Naive thymus-derived CD4-positive, alpha-beta T cell (primary cell): ENCODE data around the gene PTPRK. TPM values are rescaled to one million over a fixed set of nuclear protein-coding genes. Genes with fewer than 3 reads are reported as not detected.

Source experiments
- ATAC-seq: fragments of 150-1000 bp; cut with Tn5 transposase; 2 replicates; pipeline ENCODE4 v1.10.0; 2021; ENCODE audit warnings: mild to moderate bottlenecking, moderate library complexity
- CTCF ChIA-PET: fragments of 350-600 bp; sonication (Branson Sonifier 250); formaldehyde crosslinking; loops from one replicate; lab custom pipeline; 2021; ENCODE audit warnings: antibody characterized with exemption; lab: Charles Lee
- POLR2A ChIA-PET: fragments of 350-600 bp; sonication (Branson Sonifier 250); formaldehyde crosslinking; loops from one replicate; lab custom pipeline; 2021; ENCODE audit warnings: antibody characterized with exemption, inconsistent platforms; lab: Charles Lee
- DNase-seq, 9 donors: peaks; one replicate each; pipeline versions ENCODE4 v3.0.0 to v3.0.0-alpha.2; 2020 to 2022; ENCODE audit warnings: mixed read lengths in 1 of 9
- H3K27ac ChIP-seq: one replicate; pipeline ENCODE4 v1.7.0; 2013; ENCODE audit warnings: mild to moderate bottlenecking, low read depth, low read length, moderate library complexity
- H3K27me3 ChIP-seq, 2 donors: one replicate each; pipeline ENCODE4 v1.7.0; 2013; ENCODE audit warnings: low read length in 2 of 2, mild to moderate bottlenecking in 2 of 2, moderate library complexity in 2 of 2; ENCODE audit not compliant: control insufficient read depth in 2 of 2, insufficient read depth in 2 of 2
- H3K36me3 ChIP-seq, 3 experiments: 1 replicate in 2 of 3; 2 replicates in 1 of 3; pipeline ENCODE4 v1.7.0; 2013; ENCODE audit warnings: low read length in 3 of 3, mild to moderate bottlenecking in 3 of 3, moderate library complexity in 1 of 3; ENCODE audit not compliant: insufficient read depth in 3 of 3, control insufficient read depth in 2 of 3
- H3K4me1 ChIP-seq, 2 donors: one replicate each; pipeline ENCODE4 v1.7.0; 2013; ENCODE audit warnings: low read length in 2 of 2, mild to moderate bottlenecking in 2 of 2, moderate library complexity in 1 of 2; ENCODE audit not compliant: control insufficient read depth in 2 of 2, insufficient read depth in 2 of 2
- H3K4me3 ChIP-seq: 2 replicates; pipeline ENCODE4 v1.7.0; 2013; ENCODE audit warnings: mild to moderate bottlenecking, low read length
- H3K9me3 ChIP-seq, 3 experiments: 1 replicate in 2 of 3; 2 replicates in 1 of 3; pipeline ENCODE4 v1.7.0; 2013; ENCODE audit warnings: low read length in 3 of 3; ENCODE audit not compliant: control insufficient read depth in 2 of 3
- H3K27ac Mint-ChIP-seq, 9 donors: one replicate each; pipeline ENCODE4 v1.8.0; 2020 to 2022; ENCODE audit warnings: mixed read lengths in 9 of 9, mild to moderate bottlenecking in 8 of 9, moderate library complexity in 5 of 9, inconsistent platforms in 2 of 9
- H3K27me3 Mint-ChIP-seq, 5 donors: one replicate each; pipeline ENCODE4 v1.8.0; 2021 to 2022; ENCODE audit warnings: mixed read lengths in 5 of 5, mild to moderate bottlenecking in 1 of 5
- H3K36me3 Mint-ChIP-seq, 5 donors: one replicate each; pipeline ENCODE4 v1.8.0; 2020 to 2022; ENCODE audit warnings: mixed read lengths in 5 of 5, mild to moderate bottlenecking in 3 of 5, inconsistent platforms in 1 of 5
- H3K4me1 Mint-ChIP-seq, 7 donors: one replicate each; pipeline ENCODE4 v1.8.0; 2020 to 2022; ENCODE audit warnings: mixed read lengths in 7 of 7, mild to moderate bottlenecking in 3 of 7, inconsistent platforms in 1 of 7
- H3K4me3 Mint-ChIP-seq, 10 donors: one replicate each; pipeline ENCODE4 v1.8.0; 2020 to 2022; ENCODE audit warnings: mild to moderate bottlenecking in 10 of 10, mixed read lengths in 10 of 10, moderate library complexity in 6 of 10, inconsistent platforms in 2 of 10
- H3K9me3 Mint-ChIP-seq, 11 donors: one replicate each; pipeline ENCODE4 v1.8.0; 2020 to 2022; ENCODE audit warnings: mixed read lengths in 11 of 11, mild to moderate bottlenecking in 4 of 11, inconsistent platforms in 1 of 11, moderate library complexity in 1 of 11
- intact Hi-C, 2 donors: fragments of 100-400 bp; cut with micrococcal nuclease; formaldehyde crosslinking; loops; one replicate each; pipeline ENCODE4 v1.15.1; 2023
- polyA plus RNA-seq, 2 donors: library from polyadenylated mRNA; unstranded; fragments of 300-500 nt; fragmentation: Illumina TruSeq; gene quantifications; one replicate each; pipeline ENCODE4 v1.2.3, GENCODE V29; 2021
- total RNA-seq, 6 experiments: library from RNA in 5 of 6; stranded (reverse) in 5 of 6; gene quantifications; 1 replicate in 5 of 6; 2 replicates in 1 of 6; pipeline ENCODE4 v1.2.3 and lab custom pipeline; 2021 to 2026

Gene PTPRK
- total and polyA plus RNA-seq, 7 experiments from 2014 or later: 1.3 to 6.5 (median 2.3) TPM

DNA sequence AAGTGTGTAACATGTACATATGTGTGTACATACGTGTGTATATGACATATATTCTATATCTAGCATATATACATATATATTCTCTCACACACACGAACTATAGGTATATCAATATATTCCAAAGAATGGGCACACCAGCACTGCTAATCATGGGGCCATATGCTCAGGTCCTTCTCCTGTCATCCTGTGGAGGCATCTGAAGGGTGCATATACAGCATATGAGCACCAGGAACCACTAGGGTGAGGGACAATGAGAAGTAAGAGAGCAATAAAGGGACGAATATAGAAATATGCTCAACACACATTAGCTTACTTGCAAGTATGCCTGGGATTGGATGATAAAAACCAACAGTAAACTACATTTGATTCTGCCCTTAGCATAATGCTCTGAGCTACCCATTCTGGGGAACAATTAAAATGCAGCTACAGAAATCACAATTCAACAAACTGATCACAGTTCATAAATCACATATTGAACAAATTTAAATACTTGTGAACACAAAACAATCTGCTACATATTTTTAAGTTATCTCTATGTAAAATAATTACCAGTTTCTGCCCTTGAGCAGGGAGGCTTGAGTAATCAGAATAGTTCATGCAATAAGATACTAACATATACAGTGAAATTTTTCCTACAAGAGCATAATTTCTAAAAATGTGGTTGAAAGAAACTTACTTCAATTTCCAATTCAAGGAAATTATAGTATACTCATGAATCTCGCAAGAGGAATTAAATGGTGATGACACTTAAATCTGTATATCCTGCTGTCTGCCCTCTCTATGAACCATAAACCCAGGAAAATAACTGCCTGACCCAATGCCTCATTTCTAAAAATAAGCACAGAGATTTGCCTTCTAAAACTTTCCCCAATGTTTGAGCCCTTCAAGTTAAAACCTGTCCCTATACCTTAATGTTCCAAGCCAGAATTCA lies 347.4 kb downstream of the PTPRK start:
- no peaks in the 10 kb centered on the region for H3K27me3 ChIP-seq
- H3K4me1 ChIP-seq: no peaks in the 10 kb centered on the region
- intact Hi-C loops: no loop called here
- no peak overlapping the region for H3K27ac Mint-ChIP-seq
- H3K27me3 Mint-ChIP-seq: peaks cover 0 to 6% (median 0%) of the 10 kb centered on the region in 5 donors
- H3K9me3 ChIP-seq: no peaks in the 10 kb centered on the region
- no peak overlapping the region for H3K4me3 ChIP-seq
- H3K4me3 Mint-ChIP-seq: no peak overlapping the region
- POLR2A ChIA-PET: no interaction called here
- peaks cover 0 to 14% (median 3%) of the 10 kb centered on the region in 7 donors for H3K4me1 Mint-ChIP-seq
- peaks cover 0 to 1% (median 0%) of the 10 kb centered on the region in 11 donors for H3K9me3 Mint-ChIP-seq
- CTCF ChIA-PET: no interaction called here
- ATAC-seq (no peak), DNase-seq (no peak)
- no peaks in the 10 kb centered on the region for H3K36me3 Mint-ChIP-seq
- no peaks in the 10 kb centered on the region for H3K36me3 ChIP-seq
- H3K27ac ChIP-seq: no peak overlapping the region

GRCh38 chr6:128172081-128172480 lies 348.3 kb downstream of the PTPRK start:
- Mint-ChIP-seq H3K36me3 (no peaks in the 10 kb centered on the region), H3K4me1 (peaks cover 0 to 14% (median 5%) of the 10 kb centered on the region in 7 donors), H3K27me3 (peaks cover 0 to 6% (median 0%) of the 10 kb centered on the region in 5 donors), H3K27ac (no peak overlapping the region), H3K9me3 (peaks cover 0 to 1% (median 0%) of the 10 kb centered on the region in 11 donors), H3K4me3 (no peak overlapping the region)
- DNase-seq (no peak), ATAC-seq (no peak)
- POLR2A ChIA-PET: no interaction called here
- CTCF ChIA-PET: no interaction called here
- H3K27ac ChIP-seq: no peak overlapping the region
- H3K9me3 ChIP-seq: no peaks in the 10 kb centered on the region
- intact Hi-C loops: no loop called here
- no peaks in the 10 kb centered on the region for H3K27me3 ChIP-seq
- H3K4me3 ChIP-seq: no peak overlapping the region
- H3K36me3 ChIP-seq: no peaks in the 10 kb centered on the region
- no peaks in the 10 kb centered on the region for H3K4me1 ChIP-seq

DNA sequence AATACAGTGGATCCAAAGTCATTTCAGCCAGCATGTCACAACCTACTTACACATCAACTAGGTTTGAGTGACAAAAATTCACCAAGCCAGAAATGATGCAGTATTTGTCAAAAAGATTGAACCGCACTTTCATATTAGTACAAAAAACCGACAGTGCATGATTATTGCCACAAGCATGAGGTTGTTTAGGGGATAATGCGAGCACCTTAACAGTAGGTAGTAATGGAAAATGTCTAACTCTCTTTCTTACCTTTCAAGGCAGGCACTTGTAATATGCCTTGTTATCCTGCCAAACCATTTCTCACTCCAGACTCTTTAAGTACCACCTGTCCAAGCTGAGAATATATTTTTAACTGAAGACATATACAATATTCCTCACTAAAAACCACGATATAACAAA lies 349.2 kb downstream of the PTPRK start:
- CTCF ChIA-PET: no interaction called here
- H3K36me3 ChIP-seq: no peaks in the 10 kb centered on the region
- H3K27ac ChIP-seq: no peak overlapping the region
- no peak overlapping the region for H3K4me3 ChIP-seq
- H3K36me3 Mint-ChIP-seq: no peaks in the 10 kb centered on the region
- H3K4me1 Mint-ChIP-seq: peaks cover 0 to 7% (median 0%) of the 10 kb centered on the region in 7 donors
- DNase-seq (no peak), ATAC-seq (no peak)
- no peak overlapping the region for H3K27ac Mint-ChIP-seq
- no peaks in the 10 kb centered on the region for H3K27me3 ChIP-seq
- intact Hi-C loops: no loop called here
- POLR2A ChIA-PET: no interaction called here
- peaks cover 0 to 1% (median 0%) of the 10 kb centered on the region in 11 donors for H3K9me3 Mint-ChIP-seq
- peaks cover 0 to 6% (median 0%) of the 10 kb centered on the region in 5 donors for H3K27me3 Mint-ChIP-seq
- no peaks in the 10 kb centered on the region for H3K4me1 ChIP-seq
- H3K9me3 ChIP-seq: no peaks in the 10 kb centered on the region
- no peak overlapping the region for H3K4me3 Mint-ChIP-seq

- Mint-ChIP-seq H3K27me3 (peaks cover 0 to 5% (median 0%) of the 10 kb centered on the region in 5 donors), H3K4me3 (no peak overlapping the region), H3K4me1 (peaks cover 0 to 7% (median 0%) of the 10 kb centered on the region in 7 donors), H3K27ac (no peak overlapping the region), H3K36me3 (no peaks in the 10 kb centered on the region), H3K9me3 (peaks cover 0 to 1% (median 0%) of the 10 kb centered on the region in 11 donors)
- Histone ChIP-seq H3K27ac (no peak overlapping the region), H3K4me3 (no peak overlapping the region), H3K9me3 (no peaks in the 10 kb centered on the region), H3K4me1 (no peaks in the 10 kb centered on the region), H3K27me3 (no peaks in the 10 kb centered on the region), H3K36me3 (no peaks in the 10 kb centered on the region)
- ChIA-PET POLR2A (interaction anchor here (0.6 kb wide), 1 partner anchor 71 kb away, joined by 3 read pairs; no protein-coding TSS in a partner anchor), CTCF (no interaction called here)
- intact Hi-C loops: no loop called here
- ATAC-seq (no peak), DNase-seq (no peak)
These were observed 352.2 kb downstream of the PTPRK start for GRCh38 chr6:128168244-128168643.

- Mint-ChIP-seq H3K36me3 (no peaks in the 10 kb centered on the region), H3K27me3 (peaks cover 0 to 5% (median 0%) of the 10 kb centered on the region in 5 donors), H3K4me3 (no peak overlapping the region), H3K27ac (no peak overlapping the region), H3K9me3 (peaks cover 0 to 1% (median 0%) of the 10 kb centered on the region in 11 donors), H3K4me1 (peaks cover 0 to 7% (median 0%) of the 10 kb centered on the region in 7 donors)
- H3K4me3 ChIP-seq: no peak overlapping the region
- ChIA-PET CTCF (no interaction called here), POLR2A (interaction anchor here (0.6 kb wide), 1 partner anchor 70 kb away, joined by 3 read pairs; no protein-coding TSS in a partner anchor)
- H3K27me3 ChIP-seq: no peaks in the 10 kb centered on the region
- no peak for ATAC-seq
- no peaks in the 10 kb centered on the region for H3K36me3 ChIP-seq
- intact Hi-C loops: no loop called here
- no peak overlapping the region for H3K27ac ChIP-seq
- DNase-seq: no peak
- no peaks in the 10 kb centered on the region for H3K9me3 ChIP-seq
- no peaks in the 10 kb centered on the region for H3K4me1 ChIP-seq
These were observed 352.8 kb downstream of the PTPRK start for GRCh38 chr6:128167552-128167951.

- DNase-seq (no peak), ATAC-seq (no peak)
- Histone ChIP-seq H3K9me3 (no peaks in the 10 kb centered on the region), H3K4me3 (no peak overlapping the region), H3K27me3 (no peaks in the 10 kb centered on the region), H3K27ac (no peak overlapping the region), H3K4me1 (no peaks in the 10 kb centered on the region), H3K36me3 (no peaks in the 10 kb centered on the region)
- Mint-ChIP-seq H3K27ac (no peak overlapping the region), H3K27me3 (peaks cover 0 to 7% (median 0%) of the 10 kb centered on the region in 5 donors), H3K36me3 (no peaks in the 10 kb centered on the region), H3K4me1 (peaks cover 0 to 5% (median 0%) of the 10 kb centered on the region in 7 donors), H3K4me3 (no peak overlapping the region), H3K9me3 (no peaks in the 10 kb centered on the region)
- intact Hi-C loops: no loop called here
- CTCF ChIA-PET: no interaction called here
- POLR2A ChIA-PET: no interaction called here
These were observed 356.1 kb downstream of the PTPRK start for GRCh38 chr6:128164254-128164653.
